H1 (cell line): ENCODE results near the gene NR3C2. TPM values are rescaled to one million over a fixed set of nuclear protein-coding genes. Genes with fewer than 3 reads are reported as not detected.

Experiments used
- SP1 ChIP-seq: IDR thresholded peaks from 2 replicates; pipeline ENCODE4 v1.6.1; 2011; ENCODE audit warnings: low read depth, low read length
- TAF1 ChIP-seq: IDR thresholded peaks from 2 replicates; pipeline ENCODE4 v1.6.1; 2011; ENCODE audit warnings: mild to moderate bottlenecking, low read depth, low read length
- TAF7 ChIP-seq: optimal IDR thresholded peaks from 2 replicates; pipeline ENCODE3; 2011; ENCODE audit warnings: low read depth, mild to moderate bottlenecking, inconsistent platforms, low read length, moderate library complexity, borderline replicate concordance
- USF2 ChIP-seq: IDR thresholded peaks from 2 replicates; pipeline ENCODE4 v1.6.1; 2011; ENCODE audit warnings: low read length, improper control_type of control experiment
- polyA plus RNA-seq, 7 experiments: library from polyadenylated mRNA; depleted of rRNA in 3 of 7; stranded (reverse) in 5 of 7; unstranded in 2 of 7; fragments of >200 nt in 5 of 7; fragments of 200-250 nt in 2 of 7; gene quantifications; 1 replicate in 5 of 7; 2 replicates in 1 of 7; 4 replicates in 1 of 7; pipeline versions ENCODE4 v1.2.1 to v1.2.3, GENCODE V29; 2011 to 2013; ENCODE audit warnings: missing spikeins in 2 of 7, mixed read lengths in 2 of 7
- total RNA-seq: library from RNA; stranded (reverse); fragmentation: NEBNext Ultra II Directional; extraction: Animal tissue kit (Norgen Biotek cat#: 25700); gene quantifications from 2 replicates; pipeline ENCODE4 v1.2.1, GENCODE V29; 2021

Gene NR3C2
- total and polyA plus RNA-seq, 2 of the 8 experiments (the other 6 are each of a cell fraction or from before 2014, with no cell fraction given), result 0.80 to 3.9 TPM

- TF ChIP-seq TAF1, result no peak
- TF ChIP-seq SP1, result no peak
- TF ChIP-seq TAF7, result no peak
- no peak for TF ChIP-seq USF2
Measured at GRCh38 chr4:148341980-148342800, 100.0 kb downstream of the NR3C2 start (continued).
